Activated CD4-positive, alpha-beta T cell treated with anti-CD3 and anti-CD28 coated beads, Interleukin-2, amount 10 ng/mL, durations not matched to agents 24 days and 14 days (primary cell): ENCODE data around the gene ANTKMT. TPM values are rescaled to one million over a fixed set of nuclear protein-coding genes. Genes with fewer than 3 reads are reported as not detected.

Source experiments
- DNase-seq: peaks from one replicate; pipeline ENCODE4 v3.0.0; 2022
- H3K27ac Mint-ChIP-seq: one replicate; pipeline ENCODE4 v1.8.0; 2022; ENCODE audit warnings: mild to moderate bottlenecking, mixed read lengths
- H3K27me3 Mint-ChIP-seq: one replicate; pipeline ENCODE4 v1.8.0; 2022; ENCODE audit warnings: mixed read lengths
- H3K36me3 Mint-ChIP-seq: one replicate; pipeline ENCODE4 v1.8.0; 2022; ENCODE audit warnings: low read depth, mild to moderate bottlenecking, mixed read lengths
- H3K4me1 Mint-ChIP-seq: one replicate; pipeline ENCODE4 v1.8.0; 2021; ENCODE audit warnings: mixed read lengths
- H3K4me3 Mint-ChIP-seq: one replicate; pipeline ENCODE4 v1.8.0; 2022; ENCODE audit warnings: mild to moderate bottlenecking, moderate library complexity, mixed read lengths
- H3K9me3 Mint-ChIP-seq: one replicate; pipeline ENCODE4 v1.8.0; 2021; ENCODE audit warnings: mixed read lengths
- intact Hi-C: fragments of 100-400 bp; cut with micrococcal nuclease; formaldehyde crosslinking; loops from one replicate; pipeline ENCODE4 v1.15.1; 2023
- total RNA-seq: library from RNA; stranded (reverse); gene quantifications from 2 replicates; pipeline ENCODE4 v1.2.3, GENCODE V29; 2022

ANTKMT gene
- total RNA-seq, 1 donor from 2014 or later: 38.5 TPM

GRCh38 chr16:728890-729744 lies 8.2 kb downstream of the ANTKMT start:
- Mint-ChIP-seq H3K27me3 (peaks cover 3% of the 10 kb centered on the region), H3K36me3 (peaks cover 7% of the 10 kb centered on the region), H3K27ac (no peak overlapping the region), H3K9me3 (no peaks in the 10 kb centered on the region), H3K4me3 (peak overlapping the region; percentile 64), H3K4me1 (no peaks in the 10 kb centered on the region)
- intact Hi-C loops: loop anchor here (5.0 kb wide), 1 partner anchor 47 kb away; the partner anchor contains the start of genes JMJD8 and STUB1
- no peak for DNase-seq

GRCh38 chr16:729768-730665 lies 9.1 kb downstream of the ANTKMT start:
- intact Hi-C loops: loop anchor here (5.0 kb wide), 1 partner anchor 48 kb away; the partner anchor contains the start of genes JMJD8 and STUB1
- Mint-ChIP-seq H3K36me3 (peaks cover 7% of the 10 kb centered on the region), H3K4me1 (no peaks in the 10 kb centered on the region), H3K27ac (no peak overlapping the region), H3K9me3 (no peaks in the 10 kb centered on the region), H3K27me3 (peaks cover 3% of the 10 kb centered on the region), H3K4me3 (no peak overlapping the region)
- peak; percentile 59 for DNase-seq

GRCh38 chr16:730666-731509 lies 9.9 kb downstream of the ANTKMT start:
- peaks cover under 1% of the 10 kb centered on the region for H3K27me3 Mint-ChIP-seq
- H3K9me3 Mint-ChIP-seq: no peaks in the 10 kb centered on the region
- peaks cover 5% of the 10 kb centered on the region for H3K4me1 Mint-ChIP-seq
- H3K4me3 Mint-ChIP-seq: no peak overlapping the region
- no peak overlapping the region for H3K27ac Mint-ChIP-seq
- no peak for DNase-seq
- H3K36me3 Mint-ChIP-seq: peaks cover 11% of the 10 kb centered on the region
- intact Hi-C loops: no loop called here

GRCh38 chr16:732332-732731 lies 11.4 kb downstream of the ANTKMT start:
- intact Hi-C loops: no loop called here
- H3K4me1 Mint-ChIP-seq: peaks cover 9% of the 10 kb centered on the region
- no peaks in the 10 kb centered on the region for H3K27me3 Mint-ChIP-seq
- no peak overlapping the region for H3K27ac Mint-ChIP-seq
- no peak overlapping the region for H3K4me3 Mint-ChIP-seq
- H3K9me3 Mint-ChIP-seq: no peaks in the 10 kb centered on the region
- DNase-seq: no peak
- H3K36me3 Mint-ChIP-seq: peaks cover 19% of the 10 kb centered on the region

GRCh38 chr16:732936-733335 lies 12.0 kb downstream of the ANTKMT start:
- Mint-ChIP-seq H3K27ac (no peak overlapping the region), H3K36me3 (peaks cover 21% of the 10 kb centered on the region), H3K27me3 (no peaks in the 10 kb centered on the region), H3K9me3 (no peaks in the 10 kb centered on the region), H3K4me3 (no peak overlapping the region), H3K4me1 (peaks cover 12% of the 10 kb centered on the region)
- DNase-seq: no peak
- intact Hi-C loops: no loop called here

- no peaks in the 10 kb centered on the region for H3K27me3 Mint-ChIP-seq
- no peak overlapping the region for H3K4me3 Mint-ChIP-seq
- H3K27ac Mint-ChIP-seq: no peak overlapping the region
- H3K4me1 Mint-ChIP-seq: peaks cover 14% of the 10 kb centered on the region
- peak; percentile 73 for DNase-seq
- H3K36me3 Mint-ChIP-seq: peaks cover 23% of the 10 kb centered on the region
- intact Hi-C loops: no loop called here
- no peaks in the 10 kb centered on the region for H3K9me3 Mint-ChIP-seq
These were observed 12.6 kb downstream of the ANTKMT start for GRCh38 chr16:733382-734207.

GRCh38 chr16:734208-734980 lies 13.4 kb downstream of the ANTKMT start:
- Mint-ChIP-seq H3K27me3 (no peaks in the 10 kb centered on the region), H3K27ac (no peak overlapping the region), H3K9me3 (no peaks in the 10 kb centered on the region), H3K36me3 (peaks cover 27% of the 10 kb centered on the region), H3K4me1 (peaks cover 14% of the 10 kb centered on the region), H3K4me3 (no peak overlapping the region)
- intact Hi-C loops: no loop called here
- no peak for DNase-seq

- H3K4me3 Mint-ChIP-seq: peak overlapping the region; percentile 30
These were observed 14.3 kb downstream of the ANTKMT start for GRCh38 chr16:734981-735881.

GRCh38 chr16:735982-736453 lies 15.1 kb downstream of the ANTKMT start:
- DNase-seq: peak; percentile 76

More at GRCh38 chr16:734981-735881, 14.3 kb downstream of the ANTKMT start:
- no peak for DNase-seq
- no peaks in the 10 kb centered on the region for H3K9me3 Mint-ChIP-seq
- peak overlapping the region; percentile 80 for H3K27ac Mint-ChIP-seq
- peaks cover 14% of the 10 kb centered on the region for H3K4me1 Mint-ChIP-seq
- H3K27me3 Mint-ChIP-seq: no peaks in the 10 kb centered on the region
- peaks cover 27% of the 10 kb centered on the region for H3K36me3 Mint-ChIP-seq
- intact Hi-C loops: no loop called here

GRCh38 chr16:736936-737481 lies 16.1 kb downstream of the ANTKMT start:
- no peaks in the 10 kb centered on the region for H3K9me3 Mint-ChIP-seq
- no peak for DNase-seq
- H3K4me3 Mint-ChIP-seq: no peak overlapping the region
- no peak overlapping the region for H3K27ac Mint-ChIP-seq
- H3K27me3 Mint-ChIP-seq: no peaks in the 10 kb centered on the region
- intact Hi-C loops: no loop called here
- peaks cover 27% of the 10 kb centered on the region for H3K36me3 Mint-ChIP-seq
- H3K4me1 Mint-ChIP-seq: peaks cover 14% of the 10 kb centered on the region

More at GRCh38 chr16:735982-736453, 15.1 kb downstream of the ANTKMT start:
- H3K36me3 Mint-ChIP-seq: peaks cover 27% of the 10 kb centered on the region
- H3K27ac Mint-ChIP-seq: peak overlapping the region; percentile 80
- peak overlapping the region; percentile 63 for H3K4me3 Mint-ChIP-seq
- no peaks in the 10 kb centered on the region for H3K27me3 Mint-ChIP-seq
- intact Hi-C loops: no loop called here
- peaks cover 14% of the 10 kb centered on the region for H3K4me1 Mint-ChIP-seq
- H3K9me3 Mint-ChIP-seq: no peaks in the 10 kb centered on the region
